Upper lobe of left lung (tissue), 6 donors: ENCODE data around the gene RAB3D. TPM values are rescaled to one million over a fixed set of nuclear protein-coding genes. Genes with fewer than 3 reads are reported as not detected.

Experiments
- ATAC-seq, 2 donors: fragments of 200-7000 bp; cut with Tn5 transposase; one replicate each; pipeline ENCODE4 v1.9.1; 2022; ENCODE audit warnings: mild to moderate bottlenecking in 2 of 2, moderate library complexity in 2 of 2; ENCODE audit not compliant: low FRiP score in 2 of 2
- DNase-seq, 2 donors: peaks; one replicate each; pipeline ENCODE4 v3.0.0-alpha.2; 2019 to 2020
- H3K27ac ChIP-seq, 4 donors: fragments of 200-600 bp; sonication (generic); one replicate each; pipeline ENCODE4 v1.5.1; 2016 to 2019
- H3K27me3 ChIP-seq, 4 donors: fragments of 200-600 bp; sonication (generic); one replicate each; pipeline ENCODE4 v1.5.1; 2017 to 2019
- H3K36me3 ChIP-seq, 4 donors: fragments of 200-600 bp; sonication (generic); one replicate each; pipeline ENCODE4 v1.5.1; 2016 to 2019
- H3K4me1 ChIP-seq, 4 donors: fragments of 200-600 bp; sonication (generic); one replicate each; pipeline ENCODE4 v1.5.1; 2018 to 2019
- H3K4me3 ChIP-seq, 4 donors: fragments of 200-600 bp; sonication (generic); one replicate each; pipeline ENCODE4 v1.5.1; 2017 to 2019; ENCODE audit warnings: mild to moderate bottlenecking in 2 of 4, moderate library complexity in 1 of 4
- H3K9me3 ChIP-seq, 4 donors: fragments of 200-600 bp; sonication (generic); one replicate each; pipeline ENCODE4 v1.5.1; 2018 to 2019
- CTCF ChIP-seq, 6 experiments: fragments of 450-650 bp in 4 of 6; fragments of 200-600 bp in 2 of 6; sonication (generic) in 2 of 6; IDR thresholded peaks; one replicate each; pipeline ENCODE4 v1.5.1; 2016 to 2019; ENCODE audit warnings: antibody characterized with exemption in 6 of 6
- EP300 ChIP-seq, 4 donors: sonication (generic); formaldehyde crosslinking; IDR thresholded peaks; one replicate each; pipeline ENCODE4 v1.5.1; 2017; ENCODE audit warnings: antibody characterized with exemption in 4 of 4, control low read depth in 2 of 4
- POLR2A ChIP-seq, 4 donors: fragments of 450-650 bp; IDR thresholded peaks; one replicate each; pipeline ENCODE4 v1.5.1; 2016 to 2017; ENCODE audit warnings: antibody characterized with exemption in 4 of 4, mild to moderate bottlenecking in 2 of 4
- POLR2AphosphoS5 ChIP-seq, 2 donors: sonication (generic); formaldehyde crosslinking; IDR thresholded peaks; one replicate each; pipeline ENCODE4 v1.5.1; 2017; ENCODE audit warnings: antibody characterized with exemption in 2 of 2
- WGBS, 2 donors: methylation state at CpG; one replicate each; pipeline ENCODE4 v1.1.5; 2017 to 2018; 5-methylcytosine and 5-hydroxymethylcytosine counted together
- total RNA-seq, 6 donors: library from RNA; depleted of rRNA in 4 of 6; stranded (reverse); fragments of >200 nt in 4 of 6; gene quantifications; one replicate each; pipeline versions ENCODE4 v1.1.0 to v1.2.1, GENCODE V29; 2016 to 2021
- donor health status: DM: no; HTN: no; CAD: no; lungs with moderate emphysema.
- donor health status: DM: no; HTN: yes; CAD: no; lungs with severe emphysema.

Gene RAB3D
- total RNA-seq, 6 donors from 2014 or later: 22.6 to 59.2 (median 30.7) TPM

GRCh38 chr19:11367528-11367927 lies 28.1 kb upstream of the RAB3D start:
- no peak for DNase-seq
- WGBS, 2 donors: 71 to 83% methylated on average over 1 to 2 of the region's 2 CpGs
- no peak for ATAC-seq
- no peaks in the 10 kb centered on the region for H3K4me1 ChIP-seq
- H3K27me3 ChIP-seq: no peaks in the 10 kb centered on the region
- TF ChIP-seq POLR2A (IDR thresholded peaks at IDR 0.05): no peak
- no peak for TF ChIP-seq POLR2AphosphoS5 (IDR thresholded peaks at IDR 0.05)
- TF ChIP-seq EP300 (IDR thresholded peaks at IDR 0.05): no peak
- no peak for TF ChIP-seq CTCF (IDR thresholded peaks at IDR 0.05)
- no peak overlapping the region for H3K27ac ChIP-seq
- no peak overlapping the region for H3K4me3 ChIP-seq
- no peaks in the 10 kb centered on the region for H3K9me3 ChIP-seq
- peaks cover under 1 to 41% (median 29%) of the 10 kb centered on the region in 4 donors for H3K36me3 ChIP-seq

- Histone ChIP-seq H3K27me3 (no peaks in the 10 kb centered on the region), H3K36me3 (peaks cover 3 to 51% (median 36%) of the 10 kb centered on the region in 4 donors), H3K4me3 (no peak overlapping the region), H3K27ac (no peak overlapping the region), H3K9me3 (no peaks in the 10 kb centered on the region), H3K4me1 (no peaks in the 10 kb centered on the region)
- TF ChIP-seq POLR2A (IDR thresholded peaks at IDR 0.05) (no peak), CTCF (IDR thresholded peaks at IDR 0.05) (no peak), EP300 (IDR thresholded peaks at IDR 0.05) (no peak), POLR2AphosphoS5 (IDR thresholded peaks at IDR 0.05) (no peak)
- 77 to 86% methylated on average over 6 to 7 of the region's 7 CpGs for WGBS, 2 donors
- peak in 1 of 2 donors; percentile 18 for ATAC-seq
- no peak for DNase-seq
Measured at GRCh38 chr19:11365557-11366117, 26.2 kb upstream of the RAB3D start.

- DNase-seq (no peak), ATAC-seq (peak in 1 of 2 donors; percentile 44)
- no peak for TF ChIP-seq EP300 (IDR thresholded peaks at IDR 0.05)
- TF ChIP-seq POLR2AphosphoS5 (IDR thresholded peaks at IDR 0.05): no peak
- H3K27ac ChIP-seq: no peak overlapping the region
- H3K27me3 ChIP-seq: no peaks in the 10 kb centered on the region
- H3K4me3 ChIP-seq: no peak overlapping the region
- peaks cover 3 to 55% (median 37%) of the 10 kb centered on the region in 4 donors for H3K36me3 ChIP-seq
- 69 to 76% methylated on average over 3 to 5 of the region's 5 CpGs for WGBS, 2 donors
- no peaks in the 10 kb centered on the region for H3K4me1 ChIP-seq
- no peaks in the 10 kb centered on the region for H3K9me3 ChIP-seq
Measured at GRCh38 chr19:11364935-11365334, 25.5 kb upstream of the RAB3D start.

GRCh38 chr19:11364296-11364904 lies 24.9 kb upstream of the RAB3D start:
- ATAC-seq: no peak
- H3K4me1 ChIP-seq: no peaks in the 10 kb centered on the region
- no peaks in the 10 kb centered on the region for H3K27me3 ChIP-seq
- no peak overlapping the region for H3K27ac ChIP-seq
- no peak for TF ChIP-seq POLR2AphosphoS5 (IDR thresholded peaks at IDR 0.05)
- no peak for TF ChIP-seq POLR2A (IDR thresholded peaks at IDR 0.05)
- TF ChIP-seq EP300 (IDR thresholded peaks at IDR 0.05): no peak
- TF ChIP-seq CTCF (IDR thresholded peaks at IDR 0.05): no peak
- 91 to 98% methylated on average over 6 to 25 of the region's 28 CpGs for WGBS, 2 donors
- H3K36me3 ChIP-seq: peaks cover 3 to 61% (median 41%) of the 10 kb centered on the region in 4 donors
- no peak overlapping the region for H3K4me3 ChIP-seq
- peak in 1 of 2 donors; percentile 77 for DNase-seq
- no peaks in the 10 kb centered on the region for H3K9me3 ChIP-seq

- peaks cover 3 to 66% (median 43%) of the 10 kb centered on the region in 4 donors for H3K36me3 ChIP-seq
- no peak overlapping the region for H3K4me3 ChIP-seq
- no peak overlapping the region for H3K27ac ChIP-seq
- DNase-seq: no peak
- TF ChIP-seq CTCF (IDR thresholded peaks at IDR 0.05) (no peak), POLR2A (IDR thresholded peaks at IDR 0.05) (no peak), EP300 (IDR thresholded peaks at IDR 0.05) (no peak), POLR2AphosphoS5 (IDR thresholded peaks at IDR 0.05) (no peak)
- no peaks in the 10 kb centered on the region for H3K27me3 ChIP-seq
- no peaks in the 10 kb centered on the region for H3K9me3 ChIP-seq
- H3K4me1 ChIP-seq: no peaks in the 10 kb centered on the region
- 81 to 92% methylated on average over 3 to 10 of the region's 10 CpGs for WGBS, 2 donors
- no peak for ATAC-seq
Measured at GRCh38 chr19:11363881-11364280, 24.4 kb upstream of the RAB3D start.
